KMS-11 (cell line): Measurements from ENCODE around the gene TBC1D2.
A peak's percentile ranks its signal among the peaks of the same experiment; 100 is the strongest.

Experiments used
- H2AFZ ChIP-seq: fragments of 200-600 bp; sonication (generic); 2 replicates; pipeline ENCODE4 v1.6.1; 2016; ENCODE audit warnings: antibody characterized with exemption, mixed run types, low read depth
- H3K27ac ChIP-seq: fragments of 200-600 bp; sonication (generic); 2 replicates; pipeline ENCODE4 v1.6.1; 2016; ENCODE audit warnings: mild to moderate bottlenecking, mixed run types
- H3K27me3 ChIP-seq: fragments of 200-600 bp; sonication (generic); 2 replicates; pipeline ENCODE4 v1.6.1; 2017; ENCODE audit warnings: mild to moderate bottlenecking, low read depth, mixed run types, moderate library complexity; ENCODE audit not compliant: insufficient read depth
- H3K36me3 ChIP-seq: fragments of 200-600 bp; sonication (generic); 2 replicates; pipeline ENCODE4 v1.6.1; 2017; ENCODE audit warnings: mild to moderate bottlenecking, mixed run types; ENCODE audit not compliant: insufficient read depth
- H3K4me1 ChIP-seq: fragments of 200-600 bp; sonication (generic); 2 replicates; pipeline ENCODE4 v1.6.1; 2016; ENCODE audit warnings: mild to moderate bottlenecking, low read depth, mixed run types; ENCODE audit not compliant: poor library complexity, severe bottlenecking
- H3K4me2 ChIP-seq: fragments of 200-600 bp; sonication (generic); 2 replicates; pipeline ENCODE4 v1.7.0; 2016; ENCODE audit warnings: mild to moderate bottlenecking, mixed run types
- H3K4me3 ChIP-seq: fragments of 200-600 bp; sonication (generic); IDR thresholded peaks from 2 replicates; pipeline ENCODE4 v1.6.1; 2017; ENCODE audit warnings: low read depth, low read length, mixed read lengths; ENCODE audit not compliant: insufficient read depth
- H3K79me2 ChIP-seq: fragments of 200-600 bp; sonication (generic); 2 replicates; pipeline ENCODE4 v1.6.1; 2016; ENCODE audit warnings: low read depth, mixed run types; ENCODE audit not compliant: insufficient read depth
- H3K9ac ChIP-seq: fragments of 200-600 bp; sonication (generic); 2 replicates; pipeline ENCODE4 v1.6.1; 2016; ENCODE audit warnings: mild to moderate bottlenecking, mixed run types
- H4K20me1 ChIP-seq: fragments of 200-600 bp; sonication (generic); 2 replicates; pipeline ENCODE4 v1.6.1; 2016; ENCODE audit warnings: mild to moderate bottlenecking, mixed run types; ENCODE audit not compliant: insufficient read depth
- TF ChIP-seq, protein P1 (sequence below): fragments of 200-600 bp; sonication (generic); conservative IDR thresholded peaks from 2 replicates; pipeline ENCODE4 v1.6.1; 2017; ENCODE audit warnings: low read depth, mild to moderate bottlenecking, antibody characterized with exemption, low read length, moderate library complexity, mixed read lengths

TBC1D2 gene

DNA sequence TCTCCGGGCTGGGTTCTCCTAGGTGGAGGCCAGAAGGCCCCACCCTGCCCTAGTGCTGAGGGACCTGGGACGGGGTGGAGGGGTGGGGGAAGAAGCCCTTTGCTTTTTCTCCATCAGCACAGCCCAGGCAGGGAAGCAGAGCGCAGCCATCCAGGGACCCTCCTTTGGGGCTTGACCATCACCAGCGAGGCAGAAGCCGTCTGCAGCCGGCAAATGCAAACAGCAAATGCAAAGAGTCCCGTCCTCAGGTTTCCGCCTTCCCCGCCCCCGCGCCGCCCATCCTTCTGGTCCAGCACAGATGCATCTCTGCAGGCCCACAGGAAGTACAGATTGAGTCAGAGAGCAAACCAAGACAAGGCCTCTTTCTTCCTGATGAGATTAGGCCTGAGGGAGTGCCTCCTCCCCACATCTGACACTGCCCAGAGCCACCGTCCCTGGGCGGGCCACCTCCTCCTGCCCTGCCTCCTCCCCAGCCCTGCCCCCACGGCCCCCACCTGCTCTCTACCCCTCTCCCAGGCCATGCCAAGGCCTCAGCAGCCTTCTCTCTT lies 86.4 kb downstream of the TBC1D2 start:
- Histone ChIP-seq H3K4me2 (no peak overlapping the region), H3K27me3 (no peaks in the 10 kb centered on the region), H2AFZ (no peak overlapping the region), H3K4me1 (peaks cover 11% of the 10 kb centered on the region), H3K9ac (no peak overlapping the region), H3K79me2 (no peaks in the 10 kb centered on the region), H3K27ac (no peak overlapping the region), H3K36me3 (no peaks in the 10 kb centered on the region), H4K20me1 (no peaks in the 10 kb centered on the region), H3K4me3 (no peak overlapping the region)
- TF ChIP-seq, protein P1, sequence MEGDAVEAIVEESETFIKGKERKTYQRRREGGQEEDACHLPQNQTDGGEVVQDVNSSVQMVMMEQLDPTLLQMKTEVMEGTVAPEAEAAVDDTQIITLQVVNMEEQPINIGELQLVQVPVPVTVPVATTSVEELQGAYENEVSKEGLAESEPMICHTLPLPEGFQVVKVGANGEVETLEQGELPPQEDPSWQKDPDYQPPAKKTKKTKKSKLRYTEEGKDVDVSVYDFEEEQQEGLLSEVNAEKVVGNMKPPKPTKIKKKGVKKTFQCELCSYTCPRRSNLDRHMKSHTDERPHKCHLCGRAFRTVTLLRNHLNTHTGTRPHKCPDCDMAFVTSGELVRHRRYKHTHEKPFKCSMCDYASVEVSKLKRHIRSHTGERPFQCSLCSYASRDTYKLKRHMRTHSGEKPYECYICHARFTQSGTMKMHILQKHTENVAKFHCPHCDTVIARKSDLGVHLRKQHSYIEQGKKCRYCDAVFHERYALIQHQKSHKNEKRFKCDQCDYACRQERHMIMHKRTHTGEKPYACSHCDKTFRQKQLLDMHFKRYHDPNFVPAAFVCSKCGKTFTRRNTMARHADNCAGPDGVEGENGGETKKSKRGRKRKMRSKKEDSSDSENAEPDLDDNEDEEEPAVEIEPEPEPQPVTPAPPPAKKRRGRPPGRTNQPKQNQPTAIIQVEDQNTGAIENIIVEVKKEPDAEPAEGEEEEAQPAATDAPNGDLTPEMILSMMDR: no peak

DNA sequence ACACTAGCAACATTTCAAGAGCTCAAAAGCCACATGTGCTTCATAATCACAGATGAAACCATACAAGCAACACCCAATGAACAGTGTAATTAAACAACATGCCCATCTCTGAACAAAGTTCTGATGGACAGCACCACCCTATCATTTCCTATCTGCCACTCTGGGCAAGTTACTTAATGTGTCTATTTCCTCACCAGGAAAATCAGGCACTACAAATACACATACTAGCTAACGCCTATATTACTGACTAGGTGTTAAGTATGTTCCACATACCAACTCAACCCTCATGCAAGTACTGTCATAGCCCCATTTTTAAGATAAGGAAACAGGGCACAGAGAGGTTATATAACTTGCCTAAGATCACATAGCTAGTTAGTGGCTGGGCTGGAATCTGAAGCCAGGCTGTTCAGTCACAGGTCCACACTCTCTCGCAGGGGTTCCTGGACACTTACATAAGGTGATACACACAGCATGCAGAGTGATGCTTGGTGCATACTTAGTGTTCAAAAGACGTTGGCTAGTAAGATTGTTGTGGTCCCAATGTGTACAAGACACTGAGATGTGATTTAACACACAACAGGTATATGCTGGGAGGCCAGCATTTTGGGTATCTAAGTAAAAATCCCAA lies 87.2 kb downstream of the TBC1D2 start:
- Histone ChIP-seq H3K79me2 (no peaks in the 10 kb centered on the region), H3K36me3 (no peaks in the 10 kb centered on the region), H3K4me3 (no peak overlapping the region), H3K27me3 (no peaks in the 10 kb centered on the region), H3K4me2 (no peak overlapping the region), H4K20me1 (no peaks in the 10 kb centered on the region), H3K27ac (no peak overlapping the region), H3K9ac (no peak overlapping the region), H3K4me1 (peaks cover 18% of the 10 kb centered on the region), H2AFZ (no peak overlapping the region)
- TF ChIP-seq, protein P1: no peak

DNA sequence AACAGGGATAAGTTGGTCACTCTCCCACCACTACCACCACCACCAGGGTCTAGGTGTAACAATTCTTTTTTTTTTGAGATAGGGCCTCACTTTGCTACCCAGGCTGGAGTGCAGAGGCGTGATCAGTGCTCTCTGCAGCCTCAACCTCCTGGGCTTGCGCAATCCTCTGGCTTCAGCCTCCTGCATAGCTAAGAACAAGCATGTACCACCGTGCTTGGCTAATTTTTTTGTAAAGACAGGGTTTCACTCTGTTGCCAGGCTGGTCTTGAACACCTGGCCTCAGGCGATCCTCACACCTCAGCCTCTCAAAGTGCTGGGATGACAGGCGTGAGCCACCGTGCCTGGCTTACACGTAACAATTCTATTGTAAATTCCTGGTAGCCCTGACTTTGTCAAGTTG lies 90.5 kb downstream of the TBC1D2 start:
- Histone ChIP-seq H3K9ac (no peak overlapping the region), H2AFZ (no peak overlapping the region), H3K36me3 (no peaks in the 10 kb centered on the region), H3K79me2 (no peaks in the 10 kb centered on the region), H3K4me3 (no peak overlapping the region), H4K20me1 (no peaks in the 10 kb centered on the region), H3K27ac (no peak overlapping the region), H3K4me1 (peaks cover 25% of the 10 kb centered on the region), H3K27me3 (no peaks in the 10 kb centered on the region), H3K4me2 (peak overlapping the region; percentile 36; the same call in 1 of the 2 replicates)
- TF ChIP-seq, protein P1: no peak

DNA sequence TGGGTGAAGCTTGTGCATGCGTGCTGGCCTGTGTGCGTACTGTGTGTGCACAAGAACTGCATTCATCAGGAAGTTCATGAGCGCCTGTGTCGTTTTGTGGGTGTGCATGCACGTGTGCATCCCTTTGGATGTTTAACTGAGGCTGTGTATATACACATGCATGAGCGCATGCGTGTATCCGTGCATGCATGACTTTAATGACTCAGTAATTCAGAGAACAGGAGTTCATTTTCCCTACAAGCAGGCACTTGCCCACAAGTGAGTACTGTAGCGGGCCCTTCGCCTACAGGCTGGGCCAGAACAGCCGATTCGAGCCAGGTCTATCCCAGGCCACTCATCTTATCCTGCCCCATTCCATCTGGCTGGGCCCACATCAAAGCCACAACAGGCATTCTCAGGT lies 92.8 kb downstream of the TBC1D2 start:
- no peaks in the 10 kb centered on the region for H3K36me3 ChIP-seq
- no peaks in the 10 kb centered on the region for H3K79me2 ChIP-seq
- no peak overlapping the region for H3K27ac ChIP-seq
- no peaks in the 10 kb centered on the region for H4K20me1 ChIP-seq
- peaks cover 25% of the 10 kb centered on the region for H3K4me1 ChIP-seq
- TF ChIP-seq, protein P1: no peak
- no peak overlapping the region for H3K4me3 ChIP-seq
- no peaks in the 10 kb centered on the region for H3K27me3 ChIP-seq
- no peak overlapping the region for H3K9ac ChIP-seq
- no peak overlapping the region for H2AFZ ChIP-seq
- H3K4me2 ChIP-seq: no peak overlapping the region
